DLD1 (cell line): ENCODE measurements around the gene LRP1.

Source experiments
- in situ Hi-C: cut with HindIII; loops from 2 replicates; pipeline ENCODE4 v1.10.0; 2017; ENCODE audit warnings: low sequenced_read_pairs

LRP1 gene

GRCh38 chr12:57127726-57128518, at the start of gene LRP1:
Gene LRP1, plus strand, starts transcription at chr12:57128483. Its CDS starts 482 bp downstream, at chr12:57128965.
- in situ Hi-C loops = loop anchor here (10.0 kb wide), 1 partner anchor 63 kb away; no protein-coding TSS in a partner anchor

GRCh38 chr12:57078519-57079404, 49.5 kb upstream of the LRP1 start, which contains the start of gene NEMP1:
Gene NEMP1, minus strand, starts transcription at chr12:57078791. Its CDS starts 46 bp downstream, at chr12:57078745.
- in situ Hi-C loops = no loop called here

- in situ Hi-C loops = no loop called here
Measured at GRCh38 chr12:57079821-57080220, 48.5 kb upstream of the LRP1 start.

- in situ Hi-C loops = no loop called here
Measured at GRCh38 chr12:57080855-57081254, 47.4 kb upstream of the LRP1 start.

- in situ Hi-C loops = no loop called here
Measured at GRCh38 chr12:57085999-57086492, 42.2 kb upstream of the LRP1 start.

GRCh38 chr12:57086493-57087009, 41.7 kb upstream of the LRP1 start:
- in situ Hi-C loops = no loop called here

- in situ Hi-C loops = no loop called here
Measured at GRCh38 chr12:57087010-57087690, 41.1 kb upstream of the LRP1 start.

GRCh38 chr12:57087691-57088353, 40.5 kb upstream of the LRP1 start:
- in situ Hi-C loops = no loop called here

GRCh38 chr12:57088354-57089270, 39.7 kb upstream of the LRP1 start, which contains the start of gene NAB2:
Gene NAB2, plus strand, starts transcription at chr12:57089114. Its CDS starts 158 bp downstream, at chr12:57089272.
- in situ Hi-C loops = no loop called here

GRCh38 chr12:57089271-57090245, 38.7 kb upstream of the LRP1 start:
- in situ Hi-C loops = no loop called here

GRCh38 chr12:57090490-57090889, 37.8 kb upstream of the LRP1 start:
- in situ Hi-C loops = no loop called here

- in situ Hi-C loops = no loop called here
Measured at GRCh38 chr12:57090924-57091637, 37.2 kb upstream of the LRP1 start.

- in situ Hi-C loops = no loop called here
Measured at GRCh38 chr12:57091638-57092528, 36.4 kb upstream of the LRP1 start.

- in situ Hi-C loops = no loop called here
Measured at GRCh38 chr12:57092529-57092862, 35.8 kb upstream of the LRP1 start.

- in situ Hi-C loops = no loop called here
Measured at GRCh38 chr12:57092876-57093414, 35.3 kb upstream of the LRP1 start.
